NCI-H2107 treated with DMSO at 0.1 percent for 48 hours (cell line): ENCODE results near the gene MACROD2.

Source experiments
- DNase-seq: peaks from one replicate; lab custom pipeline; 2025; ENCODE audit not compliant: unreplicated experiment; lab: John Stamatoyannopoulos, UW

MACROD2 gene

DNA sequence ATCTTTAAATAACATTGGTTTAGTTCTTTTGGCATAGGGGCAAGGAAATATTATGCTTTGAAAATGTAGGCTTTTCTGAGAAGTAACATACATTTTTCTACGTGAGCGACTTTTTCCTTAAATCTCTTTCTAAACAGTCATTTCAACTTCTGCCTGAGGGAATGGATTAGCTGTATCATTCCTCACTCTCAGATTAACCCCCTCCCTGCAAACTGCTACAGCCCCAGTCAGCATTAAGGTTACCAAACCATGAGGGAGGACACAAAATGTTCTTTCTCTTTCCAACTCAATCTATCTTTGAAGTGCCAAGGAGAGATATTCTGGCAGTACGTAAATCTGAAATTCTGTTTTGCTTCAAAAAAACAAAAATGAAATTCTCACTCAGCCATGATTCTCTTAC is 573.4 kb downstream of the MACROD2 start:
- no peak for DNase-seq

DNA sequence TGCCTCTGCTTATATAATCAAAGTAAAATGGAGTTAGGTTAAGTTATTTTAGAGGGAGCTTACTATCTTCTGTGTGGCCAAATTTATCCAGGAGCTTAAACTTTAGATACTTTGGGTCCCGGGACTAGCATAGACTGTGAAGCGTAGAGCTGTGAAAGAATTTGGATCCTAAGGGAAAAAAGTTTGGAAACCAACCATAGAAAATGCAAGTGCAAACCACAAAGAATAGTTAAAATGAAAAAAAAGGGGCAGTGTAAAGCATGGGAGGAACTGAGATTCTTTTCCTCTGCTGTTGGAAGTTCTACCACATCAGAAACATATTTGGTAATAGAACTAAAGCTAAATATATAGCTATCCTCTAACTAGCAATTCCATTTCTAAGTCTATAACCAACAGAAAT is 574.3 kb downstream of the MACROD2 start:
- no peak for DNase-seq

GRCh38 chr20:14570811-14571210 is 575.5 kb downstream of the MACROD2 start:
- no peak for DNase-seq

DNA sequence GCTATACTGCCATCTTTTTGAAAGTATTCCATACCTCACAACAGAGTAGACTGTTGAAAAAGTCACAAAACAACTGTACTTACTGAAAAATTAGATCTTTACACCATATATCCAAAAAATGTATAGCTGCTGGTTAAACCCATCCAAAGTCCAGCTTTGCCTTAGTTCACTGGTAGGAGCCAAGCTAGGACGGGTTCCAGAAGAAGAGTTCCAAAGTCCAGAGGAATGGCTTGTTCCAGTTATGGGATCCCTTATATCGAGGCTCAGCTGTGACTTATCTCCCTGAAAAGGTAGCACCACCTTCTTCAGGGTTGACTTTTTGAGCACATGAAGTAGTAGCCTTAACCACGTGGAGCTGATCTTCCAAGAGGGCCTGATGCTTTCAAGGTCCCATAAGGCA is 578.4 kb downstream of the MACROD2 start:
- DNase-seq = no peak

DNA sequence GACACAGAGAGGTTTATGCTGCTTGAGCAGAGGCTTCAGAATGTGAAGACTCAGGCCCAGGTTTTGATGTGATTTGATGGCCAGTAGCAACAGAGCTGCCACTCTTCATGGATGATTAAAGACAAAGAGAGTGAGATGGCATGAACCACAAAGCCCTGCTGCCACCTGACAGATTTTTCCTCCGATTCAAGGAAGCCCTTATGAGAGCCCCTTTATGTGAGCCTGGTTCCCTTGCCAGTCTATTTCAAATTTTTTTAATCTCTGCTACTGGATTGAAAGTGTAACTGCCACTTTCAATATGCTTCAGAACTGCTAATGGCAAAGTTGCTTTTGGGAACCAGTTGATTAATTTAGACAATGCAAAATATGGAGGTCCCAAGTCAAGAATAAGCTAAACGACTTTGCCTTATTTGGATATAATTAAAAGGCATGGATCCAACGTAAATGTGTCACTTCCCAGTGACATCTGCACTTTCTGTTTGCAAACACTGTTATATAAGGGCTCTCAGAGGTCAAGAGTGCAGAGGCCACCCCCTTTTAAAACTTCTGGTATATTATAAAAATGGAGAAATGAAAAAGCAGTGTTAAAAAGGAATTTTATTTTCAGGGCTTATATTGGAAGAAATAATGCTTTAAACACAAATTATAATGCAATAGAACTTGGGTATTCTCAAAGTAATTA is 581.0 kb downstream of the MACROD2 start:
- DNase-seq = no peak

GRCh38 chr20:14580418-14581074 is 585.2 kb downstream of the MACROD2 start:
- DNase-seq = no peak

DNA sequence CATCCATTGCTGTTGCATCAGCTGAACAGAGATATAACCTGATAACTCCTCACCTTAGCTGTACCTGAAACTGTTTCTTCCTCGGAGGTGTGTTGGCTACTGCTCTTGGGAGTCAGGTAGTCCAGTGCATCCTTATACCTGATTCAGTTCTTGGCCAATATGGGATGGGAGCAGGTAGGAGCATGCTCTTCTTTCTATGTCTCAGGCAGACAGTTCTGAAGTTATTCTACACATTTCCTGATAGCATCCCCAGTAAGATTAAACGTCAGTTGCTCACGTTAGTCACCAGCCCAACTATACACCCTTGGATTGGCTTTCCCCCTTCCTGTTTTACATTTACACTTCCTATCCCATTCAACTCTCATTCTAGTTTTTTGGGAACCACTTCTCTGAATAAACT is 586.4 kb downstream of the MACROD2 start:
- no peak for DNase-seq

DNA sequence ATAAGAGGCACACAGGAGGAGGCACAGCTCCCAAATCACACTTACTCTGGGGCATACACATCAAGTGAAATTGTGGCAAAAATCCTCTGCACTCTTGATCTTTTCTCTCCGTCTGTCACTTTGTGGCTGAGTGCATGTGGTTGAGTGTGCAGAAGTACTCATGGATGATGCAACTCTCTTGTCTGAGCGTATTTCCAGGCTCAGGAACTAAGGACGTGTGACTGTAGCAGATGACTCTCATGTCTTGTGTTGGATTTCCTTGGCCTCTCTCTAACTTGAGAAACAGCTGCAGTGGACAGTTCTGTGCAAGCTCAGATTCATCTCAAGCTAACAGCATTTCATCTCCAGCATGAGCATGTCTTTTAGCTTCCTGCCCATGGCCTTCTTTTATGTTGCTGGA is 587.5 kb downstream of the MACROD2 start:
- no peak for DNase-seq

DNA sequence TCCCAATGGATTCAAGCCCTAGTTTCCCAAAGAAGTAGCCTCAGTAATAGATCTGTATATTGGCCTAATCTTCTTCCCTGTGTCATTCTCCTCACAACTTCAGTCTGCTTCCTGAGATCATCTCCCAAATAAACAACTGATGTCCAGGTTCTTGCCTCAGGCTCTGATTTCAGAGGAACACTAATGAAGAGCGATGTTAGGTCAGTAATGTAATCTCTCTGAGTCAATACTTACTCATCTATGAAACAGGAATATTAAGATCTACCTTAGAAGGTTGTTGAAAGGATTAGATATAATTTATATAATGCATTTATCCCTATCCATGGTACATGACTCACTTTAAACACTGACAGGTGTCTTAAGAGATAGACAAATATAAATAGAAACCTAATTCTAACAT is 588.1 kb downstream of the MACROD2 start:
- DNase-seq = no peak

- DNase-seq = no peak
These were observed 594.1 kb downstream of the MACROD2 start for GRCh38 chr20:14589383-14589782.

DNA sequence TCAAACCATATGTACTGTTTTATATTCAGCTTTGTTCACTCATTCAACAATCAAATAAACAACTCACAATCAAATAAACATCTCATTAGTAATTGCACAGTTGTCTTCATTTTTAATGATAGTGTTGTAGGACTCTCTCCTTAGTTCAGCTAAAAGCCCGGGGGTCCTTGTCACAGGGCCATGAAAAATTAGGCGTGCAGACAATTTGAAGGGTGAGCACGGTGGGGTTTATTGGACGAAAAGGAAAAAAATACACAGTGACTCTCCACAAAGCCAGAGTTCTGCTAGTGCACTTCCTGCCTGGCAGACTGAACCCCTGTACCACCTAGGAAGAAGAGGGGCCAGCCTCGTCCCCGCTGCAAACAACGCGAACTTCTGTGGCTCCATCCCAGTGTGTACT is 599.7 kb downstream of the MACROD2 start:
- no peak for DNase-seq

- no peak for DNase-seq
These were observed 601.9 kb downstream of the MACROD2 start for GRCh38 chr20:14597206-14597715.

DNA sequence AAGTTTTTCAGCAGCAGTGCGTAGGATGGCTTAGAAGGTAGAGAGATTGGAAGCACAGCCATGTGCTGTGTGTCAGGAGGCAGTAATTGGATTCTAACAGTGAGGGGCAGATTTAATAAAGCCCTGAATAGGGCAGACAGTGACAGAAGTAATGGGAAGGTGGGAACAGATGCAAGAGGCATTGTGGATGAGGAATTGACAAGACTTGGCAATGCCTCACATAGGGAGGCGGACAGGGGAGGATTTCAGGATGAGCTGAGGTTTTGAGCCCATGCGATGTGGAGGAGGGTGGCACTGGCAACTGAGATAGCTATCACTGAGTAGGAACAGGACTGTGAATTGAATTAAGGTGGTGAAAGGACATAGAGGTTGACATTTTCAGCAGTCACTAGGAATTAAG is 604.3 kb downstream of the MACROD2 start:
- DNase-seq = no peak

GRCh38 chr20:14600527-14600926 is 605.2 kb downstream of the MACROD2 start:
- DNase-seq = no peak

DNA sequence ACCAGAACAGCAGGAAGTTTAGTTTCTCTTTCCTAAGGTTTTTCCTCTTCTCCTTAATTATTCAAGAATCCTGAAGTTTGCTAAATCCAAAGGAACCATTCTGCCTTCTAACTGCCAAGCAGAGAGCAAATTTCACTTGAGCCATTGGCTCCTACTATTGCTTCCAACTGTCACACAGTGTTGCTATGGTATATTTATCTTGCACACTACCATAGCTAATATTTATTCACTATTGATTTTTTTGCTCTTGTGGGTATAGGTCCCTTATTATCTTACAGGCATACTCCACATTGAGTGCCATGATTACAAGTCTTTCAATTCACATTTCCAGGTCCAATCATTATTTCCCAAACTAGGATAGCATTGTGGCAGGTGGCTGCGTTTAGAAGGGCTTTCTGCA is 608.8 kb downstream of the MACROD2 start:
- DNase-seq = no peak

DNA sequence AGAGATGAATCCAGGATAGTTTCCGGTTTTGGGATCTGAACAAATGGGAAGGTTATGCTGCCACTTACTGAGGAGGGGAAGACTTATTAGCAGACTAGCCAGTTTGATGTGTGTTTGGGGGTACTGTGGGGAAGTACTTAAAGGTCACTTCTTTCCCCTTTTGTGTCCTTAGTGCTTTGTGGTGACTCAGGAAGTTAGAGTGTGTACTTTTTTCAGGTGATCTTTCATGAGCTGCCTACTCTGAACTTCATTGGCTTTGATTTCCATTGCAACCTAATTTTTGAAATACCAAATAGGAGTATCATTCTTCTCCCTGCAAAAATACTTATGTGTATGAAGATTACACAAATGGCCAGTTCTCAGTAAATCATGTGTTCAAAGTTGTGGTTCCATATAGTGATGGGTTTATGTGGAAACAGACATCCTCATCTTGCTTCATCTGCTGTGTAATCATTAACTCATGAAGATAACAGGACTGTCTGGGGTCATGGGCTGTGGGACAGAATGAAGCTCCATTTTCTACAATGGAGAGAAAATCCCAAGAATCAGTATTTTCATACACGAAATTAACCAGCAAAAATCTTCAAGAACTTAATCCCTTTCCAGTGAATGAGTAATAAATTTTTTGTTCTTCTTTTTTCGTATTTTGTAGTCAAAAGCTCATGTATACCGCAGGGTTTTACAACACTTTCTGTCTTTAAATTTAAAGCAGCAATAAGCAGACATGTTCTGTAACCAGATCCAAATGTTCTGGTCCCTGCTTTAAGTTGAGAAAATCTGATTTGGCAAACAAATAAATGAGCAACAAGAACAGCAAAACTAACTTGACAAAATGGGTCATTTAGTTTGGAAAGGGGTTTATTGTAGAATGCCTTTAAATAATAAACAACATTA is 614.3 kb downstream of the MACROD2 start:
- no peak for DNase-seq

GRCh38 chr20:14611479-14611878 is 616.2 kb downstream of the MACROD2 start:
- no peak for DNase-seq

- DNase-seq = no peak
These were observed 617.1 kb downstream of the MACROD2 start for GRCh38 chr20:14612391-14612790.

- no peak for DNase-seq
These were observed 620.7 kb downstream of the MACROD2 start for GRCh38 chr20:14616003-14616402.

- DNase-seq = no peak
These were observed 621.8 kb downstream of the MACROD2 start for GRCh38 chr20:14617123-14617522.

GRCh38 chr20:14619411-14619810 is 624.1 kb downstream of the MACROD2 start:
- DNase-seq = no peak

DNA sequence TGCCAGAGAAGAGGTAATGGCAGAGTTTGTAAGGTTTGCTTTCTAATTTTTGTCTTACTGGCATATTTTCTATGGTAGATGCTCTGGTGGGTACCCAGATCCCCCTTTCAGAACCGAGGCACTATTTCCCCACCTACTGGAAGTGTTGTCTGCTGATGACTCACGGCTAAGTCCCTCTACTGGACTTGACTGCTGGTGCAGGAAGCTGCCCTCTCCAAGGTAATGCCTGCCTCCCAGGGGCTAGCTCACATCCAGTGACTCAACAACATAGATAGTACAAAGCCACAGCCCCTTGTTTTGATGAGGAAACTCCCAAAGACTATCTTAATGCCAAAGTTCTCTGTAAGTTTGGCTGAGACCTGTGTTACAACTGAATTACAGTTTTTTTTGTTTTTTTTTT is 627.5 kb downstream of the MACROD2 start:
- no peak for DNase-seq
